ENCODE data around the gene CST7.

- TF ChIP-seq CTCF (IDR thresholded peaks at IDR 0.05; ENCODE audit: low read depth, low read length) (no peak), POLR2A (IDR thresholded peaks at IDR 0.05; ENCODE audit: extremely low read depth, insufficient read length) (no peak), MYC (IDR thresholded peaks at IDR 0.05; ENCODE audit: low read depth, low read length) (no peak), MAX (IDR thresholded peaks at IDR 0.05; ENCODE audit: low read depth, low read length) (no peak)
Observed at GRCh38 chr20:24977336-24977735, 28.3 kb downstream of the CST7 start.

Measured in NB4 (cell line).